Measurements from ENCODE around the gene SNED1.

- TF ChIP-seq EZH2 (IDR thresholded peaks at IDR 0.05; ENCODE audit: insufficient read depth, poor library complexity, severe bottlenecking) (no peak), EZH2phosphoT487 (IDR thresholded peaks at IDR 0.05; ENCODE audit: insufficient read depth, low read depth) (no peak)
Measured at GRCh38 chr2:240951045-240951594, 47.3 kb upstream of the SNED1 start.

Data from GM23248 (cell line).